Nephron progenitor cell (in vitro differentiated cells): ENCODE results near the gene PRL.

Source experiments
- DNase-seq: peaks from one replicate; pipeline ENCODE4 v3.0.0; 2021
- H3K27ac Mint-ChIP-seq: 2 replicates; pipeline ENCODE4 v1.8.0; 2021; ENCODE audit warnings: mild to moderate bottlenecking, moderate library complexity, mixed read lengths
- H3K27me3 Mint-ChIP-seq: 2 replicates; pipeline ENCODE4 v1.8.0; 2021; ENCODE audit warnings: mild to moderate bottlenecking, low read depth, mixed read lengths; ENCODE audit not compliant: poor library complexity
- H3K36me3 Mint-ChIP-seq: 2 replicates; pipeline ENCODE4 v1.8.0; 2021; ENCODE audit warnings: low read depth, mixed read lengths
- H3K4me1 Mint-ChIP-seq: 2 replicates; pipeline ENCODE4 v1.8.0; 2021; ENCODE audit warnings: mixed read lengths
- H3K4me3 Mint-ChIP-seq: 2 replicates; pipeline ENCODE4 v1.8.0; 2021; ENCODE audit warnings: mild to moderate bottlenecking, moderate library complexity, mixed read lengths
- H3K9me3 Mint-ChIP-seq: 2 replicates; pipeline ENCODE4 v1.8.0; 2021; ENCODE audit warnings: mild to moderate bottlenecking, moderate library complexity, mixed read lengths
- CTCF ChIP-seq: fragments of 200-600 bp; sonication (generic); IDR thresholded peaks from 2 replicates; pipeline ENCODE4 v1.5.0; 2021; ENCODE audit warnings: antibody characterized with exemption

Gene PRL

GRCh38 chr6:22279427-22279826, 17.4 kb downstream of the PRL start:
- no peaks in the 10 kb centered on the region for H3K4me1 Mint-ChIP-seq
- H3K27ac Mint-ChIP-seq, result no peak overlapping the region
- no peak for TF ChIP-seq CTCF
- peaks cover 45% of the 10 kb centered on the region for H3K9me3 Mint-ChIP-seq
- no peak overlapping the region for H3K4me3 Mint-ChIP-seq
- DNase-seq, result no peak
- H3K36me3 Mint-ChIP-seq, result peaks cover 25% of the 10 kb centered on the region
- peaks cover 5% of the 10 kb centered on the region for H3K27me3 Mint-ChIP-seq

GRCh38 chr6:22271081-22271480, 25.8 kb downstream of the PRL start:
- no peak for TF ChIP-seq CTCF
- Mint-ChIP-seq H3K4me1 (peaks cover 7% of the 10 kb centered on the region), H3K27me3 (peaks cover 2% of the 10 kb centered on the region), H3K36me3 (peaks cover 8% of the 10 kb centered on the region), H3K9me3 (peaks cover 20% of the 10 kb centered on the region), H3K4me3 (no peak overlapping the region), H3K27ac (no peak overlapping the region)
- no peak for DNase-seq

- Mint-ChIP-seq H3K9me3 (no peaks in the 10 kb centered on the region), H3K4me3 (no peak overlapping the region), H3K27ac (no peak overlapping the region), H3K4me1 (no peaks in the 10 kb centered on the region), H3K27me3 (peaks cover 2% of the 10 kb centered on the region), H3K36me3 (no peaks in the 10 kb centered on the region)
- no peak for TF ChIP-seq CTCF
- no peak for DNase-seq
Measured at GRCh38 chr6:22263748-22264147, 33.1 kb downstream of the PRL start.

GRCh38 chr6:22254886-22255285, 42.0 kb downstream of the PRL start:
- Mint-ChIP-seq H3K4me1 (peaks cover 17% of the 10 kb centered on the region), H3K27me3 (peaks cover 2% of the 10 kb centered on the region), H3K36me3 (peaks cover 7% of the 10 kb centered on the region), H3K27ac (no peak overlapping the region), H3K4me3 (no peak overlapping the region), H3K9me3 (peaks cover 14% of the 10 kb centered on the region)
- no peak for TF ChIP-seq CTCF
- DNase-seq, result no peak

- no peak for DNase-seq
- H3K4me1 Mint-ChIP-seq, result peaks cover 25% of the 10 kb centered on the region
- H3K36me3 Mint-ChIP-seq, result peaks cover 7% of the 10 kb centered on the region
- H3K27ac Mint-ChIP-seq, result no peak overlapping the region
- TF ChIP-seq CTCF, result no peak
- peaks cover 14% of the 10 kb centered on the region for H3K9me3 Mint-ChIP-seq
- no peak overlapping the region for H3K4me3 Mint-ChIP-seq
- H3K27me3 Mint-ChIP-seq, result peaks cover 2% of the 10 kb centered on the region
Measured at GRCh38 chr6:22253955-22254655, 42.7 kb downstream of the PRL start.

- H3K4me3 Mint-ChIP-seq, result no peak overlapping the region
- DNase-seq, result no peak
- no peaks in the 10 kb centered on the region for H3K36me3 Mint-ChIP-seq
- H3K9me3 Mint-ChIP-seq, result no peaks in the 10 kb centered on the region
- no peaks in the 10 kb centered on the region for H3K27me3 Mint-ChIP-seq
- peaks cover 52% of the 10 kb centered on the region for H3K4me1 Mint-ChIP-seq
- no peak for TF ChIP-seq CTCF
- no peak overlapping the region for H3K27ac Mint-ChIP-seq
Measured at GRCh38 chr6:22251348-22251747, 45.5 kb downstream of the PRL start.
